ENCODE data around the gene SFXN5. TPM values are rescaled to one million over a fixed set of nuclear protein-coding genes. Genes with fewer than 3 reads are reported as not detected.

The SFXN5 gene
- total RNA-seq, 1 donor from 2014 or later: 9.8 TPM

GRCh38 chr2:73007991-73008765, 63.3 kb downstream of the SFXN5 start:
- intact Hi-C loops (cut with DNase I): no loop called here
- TF ChIP-seq POLR2A (IDR thresholded peaks at IDR 0.05) (no peak), CTCF (IDR thresholded peaks at IDR 0.05) (no peak), POLR2AphosphoS5 (IDR thresholded peaks at IDR 0.05; ENCODE audit: insufficient read depth in 1 of 2, low read depth in 1 of 2) (no peak)
- DNase-seq (ENCODE audit: extremely low spot score in 2 of 2): peak; percentile 49 to 70

GRCh38 chr2:73006969-73007710, 64.4 kb downstream of the SFXN5 start:
- Histone ChIP-seq H3K9me3 (no peaks in the 10 kb centered on the region), H3K27me3 (no peaks in the 10 kb centered on the region), H3K36me3 (peaks cover 0 to 8% of the 10 kb centered on the region in 2 donors), H3K4me1 (no peaks in the 10 kb centered on the region), H3K27ac (no peak overlapping the region), H3K4me3 (no peak overlapping the region)
- intact Hi-C loops (cut with DNase I): no loop called here
- TF ChIP-seq CTCF (IDR thresholded peaks at IDR 0.05): no peak
- TF ChIP-seq POLR2A (IDR thresholded peaks at IDR 0.05): no peak
- TF ChIP-seq POLR2AphosphoS5 (IDR thresholded peaks at IDR 0.05; ENCODE audit: insufficient read depth in 1 of 2, low read depth in 1 of 2): no peak
- DNase-seq (ENCODE audit: extremely low spot score in 2 of 2): peak in 1 of 2 donors; percentile 81

More at GRCh38 chr2:73007991-73008765, 63.3 kb downstream of the SFXN5 start:
- Histone ChIP-seq H3K27me3 (no peaks in the 10 kb centered on the region), H3K4me1 (no peaks in the 10 kb centered on the region), H3K9me3 (no peaks in the 10 kb centered on the region), H3K36me3 (peaks cover 0 to 8% of the 10 kb centered on the region in 2 donors), H3K4me3 (no peak overlapping the region), H3K27ac (no peak overlapping the region)

- TF ChIP-seq POLR2A (IDR thresholded peaks at IDR 0.05) (no peak), POLR2AphosphoS5 (IDR thresholded peaks at IDR 0.05; ENCODE audit: insufficient read depth in 1 of 2, low read depth in 1 of 2) (no peak), CTCF (IDR thresholded peaks at IDR 0.05) (no peak)
- peaks cover 0 to 8% of the 10 kb centered on the region in 2 donors for H3K36me3 ChIP-seq
- H3K9me3 ChIP-seq: no peaks in the 10 kb centered on the region
- intact Hi-C loops (cut with DNase I): no loop called here
- DNase-seq (ENCODE audit: extremely low spot score in 2 of 2): peak in 1 of 2 donors; percentile 43
- no peak overlapping the region for H3K27ac ChIP-seq
- no peak overlapping the region for H3K4me3 ChIP-seq
- H3K4me1 ChIP-seq: no peaks in the 10 kb centered on the region
- H3K27me3 ChIP-seq: no peaks in the 10 kb centered on the region
Measured at GRCh38 chr2:73004889-73005596, 66.5 kb downstream of the SFXN5 start.

GRCh38 chr2:73004466-73004865, 67.0 kb downstream of the SFXN5 start:
- H3K27ac ChIP-seq: no peak overlapping the region
- DNase-seq (ENCODE audit: extremely low spot score in 2 of 2): no peak
- intact Hi-C loops (cut with DNase I): no loop called here

More at GRCh38 chr2:73004466-73004865, 67.0 kb downstream of the SFXN5 start:
- no peak overlapping the region for H3K4me3 ChIP-seq
- H3K36me3 ChIP-seq: peaks cover 0 to 8% of the 10 kb centered on the region in 2 donors
- H3K4me1 ChIP-seq: no peaks in the 10 kb centered on the region
- H3K27me3 ChIP-seq: no peaks in the 10 kb centered on the region
- TF ChIP-seq POLR2A (IDR thresholded peaks at IDR 0.05) (no peak), CTCF (IDR thresholded peaks at IDR 0.05) (no peak), POLR2AphosphoS5 (IDR thresholded peaks at IDR 0.05; ENCODE audit: insufficient read depth in 1 of 2, low read depth in 1 of 2) (no peak)
- H3K9me3 ChIP-seq: no peaks in the 10 kb centered on the region

Data from vagina (tissue), 2 donors.